ENCODE results near the gene PKDCC. TPM values are rescaled to one million over a fixed set of nuclear protein-coding genes. Genes with fewer than 3 reads are reported as not detected.

PKDCC gene
- total and polyA plus RNA-seq, 2 of the 13 experiments (the other 11 are each of a cell fraction or from before 2014, with no cell fraction given): 52.6 to 58.8 TPM

GRCh38 chr2:42008241-42008921 lies 39.4 kb upstream of the PKDCC start (continued):
- no peak for TF ChIP-seq ZNF552 (CRISPR knock-in tag; IDR thresholded peaks at IDR 0.05; ENCODE audit: borderline replicate concordance)
- TF ChIP-seq, protein P1, sequence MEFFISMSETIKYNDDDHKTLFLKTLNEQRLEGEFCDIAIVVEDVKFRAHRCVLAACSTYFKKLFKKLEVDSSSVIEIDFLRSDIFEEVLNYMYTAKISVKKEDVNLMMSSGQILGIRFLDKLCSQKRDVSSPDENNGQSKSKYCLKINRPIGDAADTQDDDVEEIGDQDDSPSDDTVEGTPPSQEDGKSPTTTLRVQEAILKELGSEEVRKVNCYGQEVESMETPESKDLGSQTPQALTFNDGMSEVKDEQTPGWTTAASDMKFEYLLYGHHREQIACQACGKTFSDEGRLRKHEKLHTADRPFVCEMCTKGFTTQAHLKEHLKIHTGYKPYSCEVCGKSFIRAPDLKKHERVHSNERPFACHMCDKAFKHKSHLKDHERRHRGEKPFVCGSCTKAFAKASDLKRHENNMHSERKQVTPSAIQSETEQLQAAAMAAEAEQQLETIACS (CRISPR knock-in tag; IDR thresholded peaks at IDR 0.05): no peak
- TF ChIP-seq ZSCAN25 (CRISPR knock-in tag; IDR thresholded peaks at IDR 0.05): no peak

GRCh38 chr2:42009657-42010580 lies 37.9 kb upstream of the PKDCC start:
- ChIA-PET POLR2A (no interaction called here), CTCF (ENCODE audit: low intra/inter-chr PET ratio, low total read pairs) (no interaction called here)
- no peak for FAIRE-seq
- WGBS (ENCODE audit: low lambda C conversion rate): 64% methylated on average over 10 of the region's 10 CpGs
- DNase-seq (ENCODE audit: low spot score): no peak
- H3K79me2 ChIP-seq (ENCODE audit: insufficient read depth, low read length): no peaks in the 10 kb centered on the region
- H3K9ac ChIP-seq (ENCODE audit: insufficient read depth, low read depth, low read length): no peak overlapping the region
- no peaks in the 10 kb centered on the region for H4K20me1 ChIP-seq (ENCODE audit: insufficient read depth, low read length)
- no peak overlapping the region for H2AFZ ChIP-seq (ENCODE audit: low read length)
- no peak overlapping the region for H3K4me2 ChIP-seq (ENCODE audit: low read depth, low read length)
- no peaks in the 10 kb centered on the region for H3K36me3 ChIP-seq (replicated peaks in 1 of 2; ENCODE audit: control insufficient read depth in 1 of 2, insufficient read depth in 2 of 2, low read length in 2 of 2)
- no peak; the same call in 2 of the 3 replicates for ATAC-seq
- H3K27ac ChIP-seq (ENCODE audit: extremely low read length, insufficient read depth, low read length): no peak overlapping the region
- H3K27me3 ChIP-seq (ENCODE audit: control insufficient read depth in 1 of 2, insufficient read depth in 2 of 2, low read length in 2 of 2): peaks cover 3 to 24% of the 10 kb centered on the region in 2 experiments; a peak in 3 of 5 replicates
- H3K4me1 ChIP-seq (ENCODE audit: insufficient read depth, low read length): 0 out of 2 replicates have a peak, but pooled peaks cover 5% of the 10 kb centered on the region
- no peak for TF ChIP-seq ZNF558 (CRISPR knock-in tag; IDR thresholded peaks at IDR 0.05; ENCODE audit: borderline replicate concordance)
- TF ChIP-seq TARDBP (CRISPR knock-in tag; IDR thresholded peaks at IDR 0.05): no peak
- no peak for TF ChIP-seq ZNF501 (CRISPR knock-in tag; IDR thresholded peaks at IDR 0.05)
- no peak for TF ChIP-seq PHF20 (CRISPR knock-in tag; IDR thresholded peaks at IDR 0.05)
- no peak for TF ChIP-seq POLR2G (IDR thresholded peaks at IDR 0.05; ENCODE audit: low read depth, low read length)
- BruUV-seq (replicated peaks): no TSS peak
- intact Hi-C loops (cut with micrococcal nuclease; ENCODE audit: unreplicated experiment): no loop called here
- no peak overlapping the region for H3K4me3 ChIP-seq (replicated peaks in 1 of 3; ENCODE audit: insufficient read depth in 1 of 3, low read depth in 2 of 3, low read length in 3 of 3)
- in situ Hi-C loops (cut with HindIII; ENCODE audit: extremely low pct_ligation_motif_present, low pct_unique_long_range_greater_than_20kb): no loop called here
- no peaks in the 10 kb centered on the region for H3K9me3 ChIP-seq (ENCODE audit: low read length)

All from HepG2 (cell line).